Measurements from ENCODE around the gene JCAD.

JCAD gene

GRCh38 chr10:30041196-30042105 lies 17.9 kb downstream of the JCAD start:
- no peak for TF ChIP-seq CTCF (IDR thresholded peaks at IDR 0.05; ENCODE audit: control insufficient read depth, extremely low read depth, insufficient read depth)
- no peak for DNase-seq (ENCODE audit: low read depth)
- H3K4me3 ChIP-seq (ENCODE audit: low read depth, low read length) = no peak overlapping the region

- H3K4me3 ChIP-seq (ENCODE audit: low read depth, low read length) = no peak overlapping the region
- TF ChIP-seq CTCF (IDR thresholded peaks at IDR 0.05; ENCODE audit: control insufficient read depth, extremely low read depth, insufficient read depth) = no peak
- no peak for DNase-seq (ENCODE audit: low read depth)
These were observed 18.8 kb downstream of the JCAD start for GRCh38 chr10:30040597-30040996.

DNA sequence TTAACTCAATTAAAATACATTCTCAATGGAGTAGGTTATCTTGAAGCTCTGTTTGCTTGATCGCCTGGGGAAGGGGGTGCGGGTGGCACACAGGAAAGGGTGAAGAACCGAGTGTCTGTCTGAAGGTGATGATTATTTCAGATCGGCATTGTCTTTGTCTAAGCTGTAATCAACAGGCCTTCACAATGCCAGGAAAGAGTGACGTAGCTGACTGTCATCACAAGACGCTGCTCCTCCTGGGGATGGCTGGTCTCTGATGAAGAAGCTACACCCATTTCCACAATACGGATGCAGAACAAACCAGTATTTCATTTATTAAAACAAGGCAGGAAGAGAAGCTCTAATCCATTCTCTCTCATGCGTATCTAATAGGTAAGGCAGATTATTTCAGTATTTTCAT lies 19.4 kb downstream of the JCAD start:
- DNase-seq (ENCODE audit: low read depth) = no peak
- H3K4me3 ChIP-seq (ENCODE audit: low read depth, low read length) = no peak overlapping the region
- TF ChIP-seq CTCF (IDR thresholded peaks at IDR 0.05; ENCODE audit: control insufficient read depth, extremely low read depth, insufficient read depth) = no peak

- TF ChIP-seq CTCF (IDR thresholded peaks at IDR 0.05; ENCODE audit: control insufficient read depth, extremely low read depth, insufficient read depth) = no peak
- no peak overlapping the region for H3K4me3 ChIP-seq (ENCODE audit: low read depth, low read length)
- no peak for DNase-seq (ENCODE audit: low read depth)
These were observed 19.8 kb downstream of the JCAD start for GRCh38 chr10:30039567-30039966.

- no peak for DNase-seq (ENCODE audit: low read depth)
- no peak overlapping the region for H3K4me3 ChIP-seq (ENCODE audit: low read depth, low read length)
- TF ChIP-seq CTCF (IDR thresholded peaks at IDR 0.05; ENCODE audit: control insufficient read depth, extremely low read depth, insufficient read depth) = no peak
These were observed 20.4 kb downstream of the JCAD start for GRCh38 chr10:30038781-30039536.

DNA sequence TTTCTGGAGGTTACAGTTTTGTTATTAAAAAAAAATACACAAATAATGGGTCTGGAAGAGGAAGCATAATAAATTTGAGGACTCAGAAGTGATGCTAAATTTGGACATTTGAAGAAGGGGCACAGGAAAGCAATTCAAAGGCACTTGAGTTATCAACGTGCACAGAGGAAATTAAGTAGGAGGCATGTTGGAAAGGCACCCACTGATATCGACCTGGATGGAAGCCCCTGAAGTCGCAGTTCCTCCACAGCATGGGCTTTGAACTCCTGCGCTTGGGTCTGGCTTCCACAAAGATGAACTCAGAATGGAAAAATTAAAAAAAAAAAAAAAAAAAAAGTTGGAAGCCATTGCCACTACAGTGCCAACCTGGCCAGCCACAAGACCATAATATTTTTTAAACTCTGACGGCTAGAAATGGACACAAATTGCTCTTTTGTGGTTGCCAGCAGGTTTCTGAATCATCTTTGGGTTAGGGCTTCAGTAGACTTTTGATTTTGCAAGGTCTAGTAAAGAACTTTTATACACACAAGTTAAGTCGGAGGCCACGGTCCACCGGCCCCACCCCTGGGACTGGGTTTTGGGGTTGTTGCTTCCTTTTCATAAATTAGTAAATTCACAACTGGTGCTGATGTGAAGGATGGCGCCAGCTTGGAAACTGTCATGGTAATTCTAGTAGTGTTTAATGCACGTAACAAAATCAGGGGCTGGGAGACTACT lies 21.6 kb downstream of the JCAD start:
- TF ChIP-seq CTCF (IDR thresholded peaks at IDR 0.05; ENCODE audit: control insufficient read depth, extremely low read depth, insufficient read depth) = no peak
- no peak for DNase-seq (ENCODE audit: low read depth)
- no peak overlapping the region for H3K4me3 ChIP-seq (ENCODE audit: low read depth, low read length)

All from LNCaP clone FGC (cell line).